Mucosa of rectum (tissue), 2 donors: Measurements from ENCODE around the gene CRISPLD2.

Experiments
- H3K27ac ChIP-seq, 2 donors: one replicate each; pipeline ENCODE4 v1.7.0; 2013; ENCODE audit warnings: inconsistent platforms in 2 of 2, low read depth in 2 of 2, low read length in 2 of 2
- H3K27me3 ChIP-seq, 2 donors: one replicate each; pipeline ENCODE4 v1.7.0; 2013; ENCODE audit warnings: low read length in 2 of 2; ENCODE audit not compliant: control insufficient read depth in 2 of 2, insufficient read depth in 2 of 2
- H3K36me3 ChIP-seq, 2 donors: one replicate each; pipeline ENCODE4 v1.7.0; 2013; ENCODE audit warnings: low read length in 2 of 2; ENCODE audit not compliant: control insufficient read depth in 2 of 2, insufficient read depth in 2 of 2
- H3K4me1 ChIP-seq, 2 donors: one replicate each; pipeline ENCODE4 v1.7.0; 2013; ENCODE audit warnings: low read length in 2 of 2, mild to moderate bottlenecking in 1 of 2; ENCODE audit not compliant: control insufficient read depth in 2 of 2, insufficient read depth in 2 of 2
- H3K4me3 ChIP-seq, 2 donors: one replicate each; pipeline ENCODE4 v1.7.0; 2013; ENCODE audit warnings: low read length in 2 of 2
- H3K9ac ChIP-seq, 2 donors: one replicate each; pipeline ENCODE4 v1.7.0; 2013; ENCODE audit warnings: low read length in 2 of 2, low read depth in 1 of 2, mild to moderate bottlenecking in 1 of 2
- H3K9me3 ChIP-seq, 2 donors: one replicate each; pipeline ENCODE4 v1.7.0; 2013; ENCODE audit warnings: low read length in 2 of 2; ENCODE audit not compliant: control insufficient read depth in 2 of 2
- donor health status: healthy.
- donor health status: Normal muscosa, but diverticular disease.

Gene CRISPLD2

DNA sequence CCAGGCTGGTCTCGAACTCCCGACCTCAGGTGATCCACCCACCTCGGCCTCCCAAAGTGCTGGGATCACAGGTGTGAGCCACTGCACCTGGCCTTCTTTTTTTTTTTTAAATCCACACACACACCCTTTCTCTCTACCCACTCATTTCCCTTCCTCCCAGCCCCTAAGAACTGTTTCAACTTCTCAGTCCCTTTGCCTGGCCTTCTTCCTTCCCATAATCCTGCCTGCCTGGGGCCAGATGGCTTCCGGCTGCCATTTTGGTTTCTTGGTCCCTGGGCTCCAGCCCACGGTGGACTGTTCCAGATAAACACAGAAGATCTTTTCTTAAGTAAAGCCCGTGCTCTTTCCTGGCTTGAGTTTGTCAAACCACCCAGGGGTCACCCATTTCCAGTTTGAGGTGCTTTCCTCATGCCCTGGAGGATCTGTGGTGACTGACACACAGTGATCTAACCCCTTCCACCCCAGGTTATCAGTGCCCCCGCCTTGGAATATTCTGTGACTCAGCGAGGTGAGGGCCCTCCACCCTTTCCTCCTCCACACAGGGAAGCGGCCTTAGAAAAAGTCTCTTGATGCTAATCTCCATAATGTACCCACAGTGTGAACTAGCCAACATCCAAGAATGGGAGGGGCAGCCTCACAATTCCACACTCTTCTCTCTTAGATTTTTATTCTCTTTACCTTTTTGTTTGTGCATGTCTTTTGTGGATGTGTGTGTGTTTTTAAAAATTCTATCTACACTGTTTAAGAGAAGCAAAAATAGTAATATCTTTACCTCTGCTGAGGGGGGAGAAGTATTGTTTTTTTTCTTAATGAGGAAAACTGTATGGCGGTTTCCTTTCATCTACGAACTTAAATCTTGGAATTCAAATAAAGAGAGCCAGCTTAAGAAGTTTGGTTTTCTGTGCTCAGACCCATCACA is 60.0 kb downstream of the CRISPLD2 start:
- H3K27me3 ChIP-seq = no peaks in the 10 kb centered on the region
- no peak overlapping the region for H3K27ac ChIP-seq
- H3K4me1 ChIP-seq = no peaks in the 10 kb centered on the region
- H3K9ac ChIP-seq = no peak overlapping the region
- no peaks in the 10 kb centered on the region for H3K9me3 ChIP-seq
- H3K4me3 ChIP-seq = no peak overlapping the region
- H3K36me3 ChIP-seq = peaks cover 4 to 7% of the 10 kb centered on the region in 2 donors

DNA sequence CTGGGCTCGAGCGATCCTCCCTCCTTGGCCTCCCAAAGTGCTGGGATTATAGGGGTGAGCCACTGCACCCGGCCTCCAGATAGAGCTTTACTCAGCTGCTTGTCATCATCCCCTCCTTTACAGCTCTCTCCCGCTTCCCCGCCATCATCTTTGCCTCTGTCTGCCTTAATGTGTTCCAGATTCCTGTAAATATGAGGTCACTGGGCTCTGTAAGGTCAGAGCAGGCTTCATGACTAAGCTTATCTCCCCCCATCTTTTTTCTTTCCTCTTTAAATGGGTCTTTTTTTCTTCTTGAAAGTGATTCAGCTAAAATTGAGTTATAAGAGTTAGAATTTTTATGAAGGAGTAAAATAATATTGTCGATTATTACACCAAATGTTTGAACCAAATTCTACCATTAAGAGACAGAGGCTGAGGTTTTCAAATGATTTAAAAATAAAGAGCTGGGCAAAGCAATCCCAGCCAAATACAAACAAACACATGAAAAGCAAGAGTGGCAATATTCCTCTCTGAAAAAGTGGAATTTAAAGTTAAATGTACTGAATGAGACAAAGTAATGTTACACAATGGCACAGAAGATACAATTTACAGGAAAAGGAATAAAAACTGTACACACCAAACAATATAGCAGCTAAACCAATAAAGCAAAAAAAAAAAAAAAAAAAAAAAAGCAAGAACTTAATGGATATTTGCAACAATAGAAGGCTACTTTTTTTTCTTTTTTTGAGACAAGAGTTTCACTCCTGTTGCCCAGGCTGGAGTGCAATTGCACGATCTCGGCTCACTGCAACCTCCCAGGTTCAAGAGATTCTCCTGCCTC is 62.1 kb downstream of the CRISPLD2 start:
- Histone ChIP-seq H3K27ac (no peak overlapping the region), H3K4me1 (no peaks in the 10 kb centered on the region), H3K9ac (no peak overlapping the region), H3K9me3 (no peaks in the 10 kb centered on the region), H3K36me3 (peaks cover 4 to 7% of the 10 kb centered on the region in 2 donors), H3K4me3 (no peak overlapping the region), H3K27me3 (no peaks in the 10 kb centered on the region)

DNA sequence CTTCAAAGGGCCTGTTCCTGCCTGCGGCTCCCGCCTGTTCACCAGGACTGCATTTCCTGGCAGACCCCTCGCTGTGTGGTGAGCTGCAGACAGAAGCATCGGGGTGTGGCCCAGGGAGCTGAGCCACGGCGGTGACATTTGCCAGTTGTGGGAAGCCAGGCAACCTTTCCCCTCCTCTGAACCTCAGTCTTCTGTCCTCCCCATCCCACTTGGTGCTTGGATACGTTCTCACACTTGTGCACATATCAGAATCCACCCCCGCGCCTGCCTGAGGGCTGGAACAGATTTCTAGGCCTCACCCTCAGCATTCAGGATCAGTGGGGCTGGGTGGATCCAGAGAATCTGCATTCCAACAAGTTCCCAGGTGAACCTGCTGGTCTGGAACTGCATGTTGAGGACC is 63.5 kb downstream of the CRISPLD2 start:
- Histone ChIP-seq H3K4me1 (no peaks in the 10 kb centered on the region), H3K27me3 (no peaks in the 10 kb centered on the region), H3K27ac (no peak overlapping the region), H3K9me3 (no peaks in the 10 kb centered on the region), H3K36me3 (peaks cover 0 to 4% of the 10 kb centered on the region in 2 donors), H3K4me3 (no peak overlapping the region), H3K9ac (no peak overlapping the region)

GRCh38 chr16:84884246-84884595 is 64.4 kb downstream of the CRISPLD2 start:
- no peak overlapping the region for H3K4me3 ChIP-seq
- H3K27me3 ChIP-seq = no peaks in the 10 kb centered on the region
- no peak overlapping the region for H3K9ac ChIP-seq
- peaks cover 0 to 4% of the 10 kb centered on the region in 2 donors for H3K36me3 ChIP-seq
- no peaks in the 10 kb centered on the region for H3K9me3 ChIP-seq
- no peaks in the 10 kb centered on the region for H3K4me1 ChIP-seq
- no peak overlapping the region for H3K27ac ChIP-seq

GRCh38 chr16:84884596-84885341 is 65.0 kb downstream of the CRISPLD2 start:
- Histone ChIP-seq H3K9ac (no peak overlapping the region), H3K27ac (no peak overlapping the region), H3K36me3 (peaks cover 0 to 4% of the 10 kb centered on the region in 2 donors)

GRCh38 chr16:84885342-84885910 is 65.6 kb downstream of the CRISPLD2 start:
- Histone ChIP-seq H3K27me3 (no peaks in the 10 kb centered on the region), H3K9ac (no peak overlapping the region), H3K9me3 (no peaks in the 10 kb centered on the region), H3K4me3 (no peak overlapping the region), H3K36me3 (peaks cover 0 to 4% of the 10 kb centered on the region in 2 donors), H3K27ac (no peak overlapping the region), H3K4me1 (no peaks in the 10 kb centered on the region)

More at GRCh38 chr16:84884596-84885341, 65.0 kb downstream of the CRISPLD2 start:
- Histone ChIP-seq H3K4me3 (no peak overlapping the region), H3K27me3 (no peaks in the 10 kb centered on the region), H3K4me1 (no peaks in the 10 kb centered on the region), H3K9me3 (no peaks in the 10 kb centered on the region)

DNA sequence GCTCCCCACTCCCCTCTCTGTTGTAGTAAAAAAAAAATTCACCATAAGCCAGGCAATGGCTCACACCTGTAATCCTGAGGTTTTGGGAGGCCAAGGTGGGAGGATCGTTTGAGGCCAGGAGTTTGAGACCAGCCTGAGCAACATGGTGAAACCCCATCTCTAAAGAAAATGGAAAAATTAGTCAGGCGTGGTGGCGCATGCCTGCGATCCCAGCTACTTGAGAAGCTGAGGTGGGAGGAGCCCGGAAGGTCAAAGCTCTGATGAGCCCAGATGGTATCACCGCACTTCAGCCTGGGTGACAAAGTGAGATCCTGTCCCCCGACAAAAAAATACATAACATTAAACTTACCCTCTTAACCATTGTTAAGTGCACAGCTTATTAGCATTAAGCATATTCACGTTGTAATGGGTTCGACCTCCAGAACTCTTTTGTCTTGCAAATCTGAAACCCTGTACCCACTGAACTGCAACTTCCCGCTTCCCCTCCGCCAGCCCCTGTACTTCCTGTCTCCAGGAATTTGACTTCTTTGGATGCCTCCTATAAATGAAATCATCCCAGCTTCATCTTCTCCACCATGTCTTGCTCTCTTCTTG is 66.8 kb downstream of the CRISPLD2 start:
- no peaks in the 10 kb centered on the region for H3K9me3 ChIP-seq
- no peaks in the 10 kb centered on the region for H3K36me3 ChIP-seq
- H3K9ac ChIP-seq = no peak overlapping the region
- no peaks in the 10 kb centered on the region for H3K27me3 ChIP-seq
- H3K4me3 ChIP-seq = no peak overlapping the region
- no peak overlapping the region for H3K27ac ChIP-seq
- H3K4me1 ChIP-seq = no peaks in the 10 kb centered on the region

- Histone ChIP-seq H3K9ac (no peak overlapping the region), H3K27ac (no peak overlapping the region), H3K4me3 (no peak overlapping the region), H3K27me3 (no peaks in the 10 kb centered on the region), H3K9me3 (no peaks in the 10 kb centered on the region), H3K4me1 (no peaks in the 10 kb centered on the region), H3K36me3 (no peaks in the 10 kb centered on the region)
Observed at GRCh38 chr16:84887207-84887606, 67.4 kb downstream of the CRISPLD2 start.

GRCh38 chr16:84888450-84888849 is 68.7 kb downstream of the CRISPLD2 start:
- no peaks in the 10 kb centered on the region for H3K36me3 ChIP-seq
- H3K9ac ChIP-seq = no peak overlapping the region
- H3K27ac ChIP-seq = no peak overlapping the region
- no peaks in the 10 kb centered on the region for H3K4me1 ChIP-seq
- no peaks in the 10 kb centered on the region for H3K27me3 ChIP-seq
- no peak overlapping the region for H3K4me3 ChIP-seq
- no peaks in the 10 kb centered on the region for H3K9me3 ChIP-seq
